ENCODE data around the gene RXFP2.

RXFP2 gene

GRCh38 chr13:31739226-31739625 lies at the start of gene RXFP2:
RXFP2 (plus strand) TSS chr13:31739526; CDS start chr13:31739613, 87 bp downstream.
- DNase-seq (ENCODE audit: low spot score), result no peak

- DNase-seq (ENCODE audit: low spot score), result peak; percentile 7
Observed at GRCh38 chr13:31697290-31697689, 42.0 kb upstream of the RXFP2 start.

- no peak for DNase-seq (ENCODE audit: low spot score)
Observed at GRCh38 chr13:31699650-31700049, 39.7 kb upstream of the RXFP2 start.

GRCh38 chr13:31703780-31704179 lies 35.5 kb upstream of the RXFP2 start:
- no peak for DNase-seq (ENCODE audit: low spot score)

GRCh38 chr13:31706105-31706504 lies 33.2 kb upstream of the RXFP2 start:
- DNase-seq (ENCODE audit: low spot score), result no peak

GRCh38 chr13:31717583-31717982 lies 21.7 kb upstream of the RXFP2 start:
- no peak for DNase-seq (ENCODE audit: low spot score)

- no peak for DNase-seq (ENCODE audit: low spot score)
Observed at GRCh38 chr13:31719214-31719613, 20.1 kb upstream of the RXFP2 start.

- DNase-seq (ENCODE audit: low spot score), result no peak
Observed at GRCh38 chr13:31722673-31723072, 16.7 kb upstream of the RXFP2 start.

- DNase-seq (ENCODE audit: low spot score), result no peak
Observed at GRCh38 chr13:31725841-31726240, 13.5 kb upstream of the RXFP2 start.

GRCh38 chr13:31731921-31732320 lies 7.4 kb upstream of the RXFP2 start:
- DNase-seq (ENCODE audit: low spot score), result no peak

GRCh38 chr13:31733066-31733465 lies 6.3 kb upstream of the RXFP2 start:
- no peak for DNase-seq (ENCODE audit: low spot score)

- DNase-seq (ENCODE audit: low spot score), result no peak
Observed at GRCh38 chr13:31733647-31734046, 5.7 kb upstream of the RXFP2 start.

GRCh38 chr13:31742097-31742734 lies 2.9 kb downstream of the RXFP2 start:
- peak; percentile 41 for DNase-seq (ENCODE audit: low spot score)

GRCh38 chr13:31747291-31747690 lies 8.0 kb downstream of the RXFP2 start:
- no peak for DNase-seq (ENCODE audit: low spot score)

GRCh38 chr13:31747966-31748365 lies 8.6 kb downstream of the RXFP2 start:
- DNase-seq (ENCODE audit: low spot score), result no peak

GRCh38 chr13:31749929-31750328 lies 10.6 kb downstream of the RXFP2 start:
- peak; percentile 20 for DNase-seq (ENCODE audit: low spot score)

- no peak for DNase-seq (ENCODE audit: low spot score)
Observed at GRCh38 chr13:31755211-31755610, 15.9 kb downstream of the RXFP2 start.

- DNase-seq (ENCODE audit: low spot score), result no peak
Observed at GRCh38 chr13:31755803-31756212, 16.5 kb downstream of the RXFP2 start.

GRCh38 chr13:31756346-31756745 lies 17.0 kb downstream of the RXFP2 start:
- DNase-seq (ENCODE audit: low spot score), result peak; percentile 25

- DNase-seq (ENCODE audit: low spot score), result no peak
Observed at GRCh38 chr13:31761951-31762350, 22.6 kb downstream of the RXFP2 start.

- no peak for DNase-seq (ENCODE audit: low spot score)
Observed at GRCh38 chr13:31764556-31764955, 25.2 kb downstream of the RXFP2 start.

GRCh38 chr13:31765138-31765785 lies 25.9 kb downstream of the RXFP2 start:
- DNase-seq (ENCODE audit: low spot score), result no peak

- no peak for DNase-seq (ENCODE audit: low spot score)
Observed at GRCh38 chr13:31767175-31767900, 28.0 kb downstream of the RXFP2 start.

Data from COLO829 (cell line).